Neuronal stem cell (in vitro differentiated cells): ENCODE measurements around the gene SPECC1L.
"Not testable (repeated sequence)": the region's sequence is repeated elsewhere in the genome, so short reads cannot be mapped to it uniquely, and the experiment has no call there.

Experiments
- DNase-seq: peaks from one replicate; pipeline ENCODE4 v3.0.0-alpha.2; 2013; ENCODE audit warnings: low spot score
- H2AFZ ChIP-seq: one replicate; pipeline ENCODE4 v1.6.1; 2013; ENCODE audit warnings: mild to moderate bottlenecking, low read length, inconsistent platforms
- H2AK5ac ChIP-seq: 2 replicates; pipeline ENCODE4 v1.6.1; 2013; ENCODE audit warnings: low read depth, mild to moderate bottlenecking, inconsistent platforms, low read length, moderate library complexity, mixed read lengths
- H2BK120ac ChIP-seq: 2 replicates; pipeline ENCODE4 v1.6.1; 2013; ENCODE audit warnings: low read depth, mild to moderate bottlenecking, inconsistent platforms, low read length, moderate library complexity, mixed read lengths
- H2BK12ac ChIP-seq: one replicate; pipeline ENCODE4 v1.6.1; 2013; ENCODE audit warnings: low read length, inconsistent platforms
- H2BK15ac ChIP-seq: 2 replicates; pipeline ENCODE4 v1.6.1; 2013; ENCODE audit warnings: mild to moderate bottlenecking, low read length, inconsistent platforms, mixed read lengths
- H2BK5ac ChIP-seq: one replicate; pipeline ENCODE4 v1.6.1; 2013; ENCODE audit warnings: inconsistent platforms, mild to moderate bottlenecking, low read length, moderate library complexity
- H3K14ac ChIP-seq: one replicate; pipeline ENCODE4 v1.6.1; 2013; ENCODE audit warnings: low read length, inconsistent platforms
- H3K18ac ChIP-seq: 2 replicates; pipeline ENCODE4 v1.6.1; 2013; ENCODE audit warnings: low read length, inconsistent platforms
- H3K23ac ChIP-seq: 2 replicates; pipeline ENCODE4 v1.6.1; 2013; ENCODE audit warnings: low read depth, mild to moderate bottlenecking, mixed read lengths, low read length, inconsistent platforms; ENCODE audit not compliant: poor library complexity
- H3K27ac ChIP-seq: replicated peaks from 3 replicates; pipeline ENCODE4 v1.5.1; 2013; ENCODE audit warnings: low read length, inconsistent platforms
- H3K27me3 ChIP-seq, 3 experiments: 2 replicates each; pipeline ENCODE4 v1.6.1; 2013; ENCODE audit warnings: low read length in 3 of 3, mild to moderate bottlenecking in 2 of 3, inconsistent platforms in 1 of 3, low read depth in 1 of 3, mixed read lengths in 1 of 3, moderate library complexity in 1 of 3; ENCODE audit not compliant: control insufficient read depth in 3 of 3, insufficient read depth in 3 of 3
- H3K36me3 ChIP-seq, 2 donors: replicated peaks in 1 of 2; 2 replicates each; pipeline ENCODE4 v1.6.1; 2013; ENCODE audit warnings: low read length in 2 of 2; ENCODE audit not compliant: control insufficient read depth in 2 of 2, insufficient read depth in 2 of 2
- H3K4ac ChIP-seq: 2 replicates; pipeline ENCODE4 v1.6.1; 2013; ENCODE audit warnings: inconsistent platforms, mild to moderate bottlenecking, low read length, moderate library complexity
- H3K4me1 ChIP-seq, 2 donors: 1 replicate in 1 of 2; 2 replicates in 1 of 2; pipeline ENCODE4 v1.6.1; 2013; ENCODE audit warnings: low read length in 2 of 2, low read depth in 1 of 2; ENCODE audit not compliant: control insufficient read depth in 2 of 2, insufficient read depth in 1 of 2
- H3K4me2 ChIP-seq: one replicate; pipeline ENCODE4 v1.6.1; 2013; ENCODE audit warnings: mild to moderate bottlenecking, low read length, inconsistent platforms; ENCODE audit not compliant: insufficient read depth, poor library complexity, severe bottlenecking
- H3K4me3 ChIP-seq, 2 donors: 2 replicates each; pipeline ENCODE4 v1.5.1; 2013; ENCODE audit warnings: low read length in 2 of 2, mild to moderate bottlenecking in 2 of 2, inconsistent platforms in 1 of 2, moderate library complexity in 1 of 2
- H3K79me1 ChIP-seq: one replicate; pipeline ENCODE4 v1.6.1; 2013; ENCODE audit warnings: low read depth, mild to moderate bottlenecking, inconsistent platforms, low read length, moderate library complexity
- H3K9ac ChIP-seq: one replicate; pipeline ENCODE4 v1.6.1; 2013; ENCODE audit warnings: mild to moderate bottlenecking, low read depth, low read length, inconsistent platforms; ENCODE audit not compliant: poor library complexity
- H3K9me3 ChIP-seq, 2 donors: replicated peaks in 1 of 2; 2 replicates each; pipeline versions ENCODE3 to v1.6.1; 2013; ENCODE audit warnings: low read length in 2 of 2, mild to moderate bottlenecking in 2 of 2, inconsistent platforms in 1 of 2, low read depth in 1 of 2, mixed read lengths in 1 of 2, moderate library complexity in 1 of 2; ENCODE audit not compliant: control insufficient read depth in 2 of 2, insufficient read depth in 1 of 2
- H4K8ac ChIP-seq: one replicate; pipeline ENCODE4 v1.6.1; 2013; ENCODE audit warnings: low read depth, mild to moderate bottlenecking, inconsistent platforms, low read length, moderate library complexity
- H4K91ac ChIP-seq: one replicate; pipeline ENCODE4 v1.6.1; 2013; ENCODE audit warnings: low read length, low read depth, mild to moderate bottlenecking, inconsistent platforms; ENCODE audit not compliant: poor library complexity
- WGBS, 2 donors: extraction: QIAGEN DNeasy Blood & Tissue Kit; methylation state at CpG; one replicate each; pipeline ENCODE4 v1.1.7; 2013; ENCODE audit warnings: missing lambda C conversion rate in 2 of 2, mixed read lengths in 1 of 2; ENCODE audit not compliant: insufficient read length in 2 of 2, insufficient replicate concordance in 1 of 2; ENCODE audit errors: extremely low coverage in 2 of 2; 5-methylcytosine and 5-hydroxymethylcytosine counted together

Gene SPECC1L

GRCh38 chr22:24310969-24311368, 40.3 kb downstream of the SPECC1L start:
- Histone ChIP-seq H2BK12ac (no peak overlapping the region), H3K4me1 (no peaks in the 10 kb centered on the region), H3K18ac (no peak overlapping the region), H3K4me2 (no peak overlapping the region), H3K9ac (no peak overlapping the region), H2AFZ (no peak overlapping the region), H2AK5ac (no peak overlapping the region), H2BK5ac (no peak overlapping the region), H4K91ac (no peak overlapping the region), H2BK120ac (no peak overlapping the region), H4K8ac (no peak overlapping the region), H3K23ac (no peak overlapping the region), H3K14ac (no peak overlapping the region), H2BK15ac (no peak overlapping the region), H3K4ac (no peak overlapping the region), H3K36me3 (peaks cover 15 to 97% of the 10 kb centered on the region in 2 donors), H3K27ac (no peak overlapping the region), H3K79me1 (no peaks in the 10 kb centered on the region), H3K27me3 (no peaks in the 10 kb centered on the region), H3K4me3 (no peak overlapping the region), H3K9me3 (peaks cover 4 to 22% of the 10 kb centered on the region in 2 donors)
- WGBS, 2 donors: no CpG with 5 or more reads among the region's 2 CpGs
- DNase-seq: no peak

DNA sequence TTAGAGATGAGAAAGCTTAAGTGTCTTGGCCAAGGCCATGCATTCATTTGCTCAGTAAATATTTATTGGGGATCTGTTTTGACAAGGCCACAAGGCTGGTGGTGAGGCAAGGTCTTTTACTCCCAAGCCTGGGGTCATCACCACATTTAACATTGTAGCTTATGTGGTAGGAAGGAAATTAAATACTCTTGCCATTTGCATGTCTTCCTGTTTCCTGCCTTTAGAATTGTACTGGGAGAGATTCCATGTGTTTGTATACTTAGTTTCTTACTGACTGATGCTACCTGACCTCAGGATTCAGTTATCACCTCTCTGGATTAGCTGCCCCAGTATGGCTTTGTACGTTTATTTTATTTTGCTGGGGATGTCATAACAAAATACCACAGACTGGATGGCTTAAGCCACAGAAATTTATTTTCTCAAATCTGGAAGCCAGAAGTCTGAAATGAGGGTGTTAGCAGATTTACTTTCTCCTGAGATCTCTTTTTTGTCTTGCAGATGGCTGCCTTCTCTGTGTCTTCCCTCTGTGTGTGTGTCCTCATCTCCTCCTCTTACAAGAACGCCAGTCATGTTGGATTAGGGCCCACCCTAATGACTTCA, 44.8 kb downstream of the SPECC1L start:
- Histone ChIP-seq H3K27ac (no peak overlapping the region), H3K36me3 (peaks cover 18 to 76% of the 10 kb centered on the region in 2 donors)
- WGBS, 2 donors: no CpG with 5 or more reads among the region's 2 CpGs

GRCh38 chr22:24316264-24316663, 45.6 kb downstream of the SPECC1L start:
- not testable (repeated sequence) for H3K27me3 ChIP-seq, H3K79me1 ChIP-seq, H3K27ac ChIP-seq, H2AK5ac ChIP-seq, H3K23ac ChIP-seq, H3K4me3 ChIP-seq, H2BK12ac ChIP-seq, H4K8ac ChIP-seq, H3K18ac ChIP-seq, H2AFZ ChIP-seq, H3K4ac ChIP-seq, H4K91ac ChIP-seq, DNase-seq, H3K9ac ChIP-seq, H3K14ac ChIP-seq, H2BK15ac ChIP-seq, H2BK5ac ChIP-seq, H3K4me2 ChIP-seq, H2BK120ac ChIP-seq, H3K4me1 ChIP-seq
- no CpG with 5 or more reads among the region's 6 CpGs for WGBS, 2 donors
- Histone ChIP-seq H3K9me3 (peaks cover 5 to 17% of the 10 kb centered on the region in 2 donors), H3K36me3 (peaks cover 21 to 77% of the 10 kb centered on the region in 2 donors)

More for the DNA sequence above, 44.8 kb downstream of the SPECC1L start:
- H3K79me1 ChIP-seq: no peaks in the 10 kb centered on the region
- no peak overlapping the region for H3K4me2 ChIP-seq
- no peak overlapping the region for H4K8ac ChIP-seq
- H3K18ac ChIP-seq: no peak overlapping the region
- H2BK12ac ChIP-seq: no peak overlapping the region
- no peak overlapping the region for H2BK15ac ChIP-seq
- no peak for DNase-seq
- no peak overlapping the region for H2BK5ac ChIP-seq
- H3K4me3 ChIP-seq: no peak overlapping the region
- H3K27me3 ChIP-seq: no peaks in the 10 kb centered on the region
- no peak overlapping the region for H3K9ac ChIP-seq
- no peak overlapping the region for H2AFZ ChIP-seq
- no peak overlapping the region for H2BK120ac ChIP-seq
- no peak overlapping the region for H3K23ac ChIP-seq
- no peak overlapping the region for H3K14ac ChIP-seq
- H3K4me1 ChIP-seq: no peaks in the 10 kb centered on the region
- no peak overlapping the region for H2AK5ac ChIP-seq
- H3K4ac ChIP-seq: no peak overlapping the region
- peaks cover 5 to 17% of the 10 kb centered on the region in 2 donors for H3K9me3 ChIP-seq
- no peak overlapping the region for H4K91ac ChIP-seq

DNA sequence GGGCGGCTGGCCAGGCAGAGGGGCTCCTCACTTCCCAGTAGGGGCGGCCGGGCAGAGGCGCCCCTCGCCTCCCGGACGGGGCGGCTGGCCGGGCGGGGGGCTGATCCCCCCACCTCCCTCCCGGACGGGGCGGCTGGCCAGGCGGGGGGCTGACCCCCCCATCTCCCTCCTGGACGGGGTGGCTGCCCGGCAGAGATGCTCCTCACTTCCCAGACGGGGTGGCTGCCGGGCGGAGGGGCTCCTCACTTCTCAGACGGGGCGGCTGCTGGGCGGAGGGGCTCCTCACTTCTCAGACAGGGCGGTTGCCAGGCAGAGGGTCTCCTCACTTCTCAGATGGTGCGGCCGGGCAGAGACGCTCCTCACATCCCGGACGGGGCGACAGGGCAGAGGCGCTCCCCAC, 46.9 kb downstream of the SPECC1L start:
- H3K23ac ChIP-seq, H3K27ac ChIP-seq, H3K14ac ChIP-seq, H3K9ac ChIP-seq, H2BK15ac ChIP-seq, H3K4me2 ChIP-seq, H3K18ac ChIP-seq, H4K8ac ChIP-seq, H2BK5ac ChIP-seq, H3K4me3 ChIP-seq, H2AFZ ChIP-seq, H4K91ac ChIP-seq, H3K27me3 ChIP-seq, H2BK120ac ChIP-seq, H3K79me1 ChIP-seq, H3K4ac ChIP-seq, H2AK5ac ChIP-seq, H3K4me1 ChIP-seq, DNase-seq, H2BK12ac ChIP-seq: not testable (repeated sequence)
- Histone ChIP-seq H3K9me3 (peaks cover 5 to 17% of the 10 kb centered on the region in 2 donors), H3K36me3 (peaks cover 33 to 77% of the 10 kb centered on the region in 2 donors)
- WGBS, 2 donors: no CpG with 5 or more reads among the region's 30 CpGs
